HG02981 (cell line): ENCODE results near the gene CHD6.

ENCODE experiments used
- ATAC-seq: cut with Tn5 transposase; IDR thresholded peaks from one replicate; pipeline ENCODE4 v1.9.1; 2021; ENCODE audit warnings: mild to moderate bottlenecking, moderate library complexity; ENCODE audit not compliant: unreplicated experiment

The CHD6 gene

GRCh38 chr20:41468994-41469600, 149.1 kb downstream of the CHD6 start:
- no peak for ATAC-seq

- ATAC-seq, result no peak
These were observed 150.5 kb downstream of the CHD6 start for GRCh38 chr20:41467690-41468089.

- ATAC-seq, result no peak
These were observed 151.0 kb downstream of the CHD6 start for GRCh38 chr20:41467220-41467619.

GRCh38 chr20:41463567-41463966, 154.6 kb downstream of the CHD6 start:
- ATAC-seq, result no peak

GRCh38 chr20:41462372-41463161, 155.6 kb downstream of the CHD6 start:
- no peak for ATAC-seq

- ATAC-seq, result no peak
These were observed 159.4 kb downstream of the CHD6 start for GRCh38 chr20:41458761-41459160.

GRCh38 chr20:41457173-41457857, 160.9 kb downstream of the CHD6 start:
- ATAC-seq, result no peak

- ATAC-seq, result no peak
These were observed 161.8 kb downstream of the CHD6 start for GRCh38 chr20:41456351-41456750.

- no peak for ATAC-seq
These were observed 163.9 kb downstream of the CHD6 start for GRCh38 chr20:41454250-41454649.

GRCh38 chr20:41453010-41453950, 164.9 kb downstream of the CHD6 start:
- ATAC-seq, result no peak

- no peak for ATAC-seq
These were observed 166.0 kb downstream of the CHD6 start for GRCh38 chr20:41452226-41452625.

- ATAC-seq, result no peak
These were observed 171.2 kb downstream of the CHD6 start for GRCh38 chr20:41447006-41447405.

GRCh38 chr20:41446456-41446855, 171.7 kb downstream of the CHD6 start:
- no peak for ATAC-seq

GRCh38 chr20:41444821-41445220, 173.4 kb downstream of the CHD6 start:
- no peak for ATAC-seq

GRCh38 chr20:41443691-41444090, 174.5 kb downstream of the CHD6 start:
- ATAC-seq, result no peak

- ATAC-seq, result no peak
These were observed 177.3 kb downstream of the CHD6 start for GRCh38 chr20:41440882-41441281.

- ATAC-seq, result no peak
These were observed 180.3 kb downstream of the CHD6 start for GRCh38 chr20:41437836-41438235.

- no peak for ATAC-seq
These were observed 181.5 kb downstream of the CHD6 start for GRCh38 chr20:41436679-41437078.

GRCh38 chr20:41433203-41433602, 185.0 kb downstream of the CHD6 start:
- ATAC-seq, result no peak

GRCh38 chr20:41432746-41433145, 185.4 kb downstream of the CHD6 start:
- ATAC-seq, result no peak

GRCh38 chr20:41428285-41428684, 189.9 kb downstream of the CHD6 start:
- no peak for ATAC-seq
